WERI-Rb-1 (cell line): ENCODE measurements around the gene SP3.

ENCODE experiments used
- DNase-seq: peaks from one replicate; pipeline ENCODE4 v3.0.0-alpha.2; 2020
- H3K27ac ChIP-seq: fragments of 250-450 bp; sonication (Bioruptor Pico); 2 replicates; pipeline ENCODE4 v1.5.1; 2020; ENCODE audit warnings: mild to moderate bottlenecking, moderate library complexity
- H3K27me3 ChIP-seq: fragments of 250-450 bp; sonication (Bioruptor Pico); 2 replicates; pipeline ENCODE4 v1.5.1; 2021; ENCODE audit warnings: mild to moderate bottlenecking, low read depth, moderate library complexity; ENCODE audit not compliant: insufficient read depth, severe bottlenecking
- H3K36me3 ChIP-seq: fragments of 250-450 bp; sonication (Bioruptor Pico); 2 replicates; pipeline ENCODE4 v1.5.1; 2020; ENCODE audit warnings: mild to moderate bottlenecking, moderate library complexity
- H3K4me3 ChIP-seq: 2 replicates; pipeline ENCODE4 v1.5.1; 2011; ENCODE audit warnings: low read depth, mild to moderate bottlenecking, control low read depth, low read length
- H3K9me3 ChIP-seq: fragments of 250-450 bp; sonication (Bioruptor Pico); 2 replicates; pipeline ENCODE4 v1.5.1; 2021; ENCODE audit warnings: mild to moderate bottlenecking, moderate library complexity; ENCODE audit not compliant: severe bottlenecking
- TF ChIP-seq, protein P1 (sequence below): IDR thresholded peaks from 2 replicates; pipeline ENCODE4 v1.5.1; 2011; ENCODE audit warnings: low read depth, mild to moderate bottlenecking, control low read depth, inconsistent platforms, low read length

Gene SP3

DNA sequence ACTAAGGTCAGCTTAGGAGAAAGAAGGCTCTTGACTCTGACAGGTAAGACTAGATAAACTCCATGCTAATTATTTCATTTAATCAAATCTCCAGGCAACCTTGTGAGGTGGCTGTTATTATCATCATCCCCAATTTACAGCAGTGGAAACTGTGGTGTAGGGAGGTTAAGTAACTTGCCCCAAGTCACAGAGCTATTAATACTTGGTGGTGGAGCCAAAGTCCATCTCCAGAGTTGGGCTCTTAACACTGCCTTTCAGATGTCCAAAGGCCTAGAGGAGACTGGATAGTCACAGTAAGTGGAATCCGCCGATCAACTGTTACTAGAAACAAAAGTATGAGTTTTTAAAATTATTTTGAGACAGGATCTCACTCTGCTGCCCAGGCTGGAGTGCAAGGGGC lies 46.6 kb upstream of the SP3 start:
- no peaks in the 10 kb centered on the region for H3K27me3 ChIP-seq
- no peaks in the 10 kb centered on the region for H3K36me3 ChIP-seq
- TF ChIP-seq, protein P1, sequence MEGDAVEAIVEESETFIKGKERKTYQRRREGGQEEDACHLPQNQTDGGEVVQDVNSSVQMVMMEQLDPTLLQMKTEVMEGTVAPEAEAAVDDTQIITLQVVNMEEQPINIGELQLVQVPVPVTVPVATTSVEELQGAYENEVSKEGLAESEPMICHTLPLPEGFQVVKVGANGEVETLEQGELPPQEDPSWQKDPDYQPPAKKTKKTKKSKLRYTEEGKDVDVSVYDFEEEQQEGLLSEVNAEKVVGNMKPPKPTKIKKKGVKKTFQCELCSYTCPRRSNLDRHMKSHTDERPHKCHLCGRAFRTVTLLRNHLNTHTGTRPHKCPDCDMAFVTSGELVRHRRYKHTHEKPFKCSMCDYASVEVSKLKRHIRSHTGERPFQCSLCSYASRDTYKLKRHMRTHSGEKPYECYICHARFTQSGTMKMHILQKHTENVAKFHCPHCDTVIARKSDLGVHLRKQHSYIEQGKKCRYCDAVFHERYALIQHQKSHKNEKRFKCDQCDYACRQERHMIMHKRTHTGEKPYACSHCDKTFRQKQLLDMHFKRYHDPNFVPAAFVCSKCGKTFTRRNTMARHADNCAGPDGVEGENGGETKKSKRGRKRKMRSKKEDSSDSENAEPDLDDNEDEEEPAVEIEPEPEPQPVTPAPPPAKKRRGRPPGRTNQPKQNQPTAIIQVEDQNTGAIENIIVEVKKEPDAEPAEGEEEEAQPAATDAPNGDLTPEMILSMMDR: no peak
- no peak overlapping the region for H3K4me3 ChIP-seq
- H3K27ac ChIP-seq: no peak overlapping the region
- DNase-seq: no peak
- no peaks in the 10 kb centered on the region for H3K9me3 ChIP-seq

DNA sequence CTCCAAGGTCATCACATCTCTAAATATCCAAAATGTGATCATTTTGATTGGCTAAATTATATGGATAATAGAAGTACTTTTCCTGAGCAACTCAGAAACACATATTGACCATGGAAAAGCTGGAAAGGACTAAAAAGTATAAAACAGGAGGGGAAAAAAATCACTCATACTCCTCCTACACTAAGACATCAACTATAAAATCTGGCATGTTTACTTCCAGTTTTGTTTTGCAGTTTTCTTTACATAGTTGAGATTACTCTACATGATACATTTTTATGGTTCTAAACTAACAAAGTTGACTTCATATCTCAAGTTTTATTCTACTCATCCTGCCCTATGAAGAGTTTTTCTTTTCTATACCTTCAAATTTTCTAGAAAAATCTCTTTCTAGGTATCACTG lies 46.0 kb upstream of the SP3 start:
- Histone ChIP-seq H3K27ac (no peak overlapping the region), H3K9me3 (no peaks in the 10 kb centered on the region), H3K4me3 (no peak overlapping the region), H3K36me3 (no peaks in the 10 kb centered on the region), H3K27me3 (no peaks in the 10 kb centered on the region)
- TF ChIP-seq, protein P1: no peak
- no peak for DNase-seq

DNA sequence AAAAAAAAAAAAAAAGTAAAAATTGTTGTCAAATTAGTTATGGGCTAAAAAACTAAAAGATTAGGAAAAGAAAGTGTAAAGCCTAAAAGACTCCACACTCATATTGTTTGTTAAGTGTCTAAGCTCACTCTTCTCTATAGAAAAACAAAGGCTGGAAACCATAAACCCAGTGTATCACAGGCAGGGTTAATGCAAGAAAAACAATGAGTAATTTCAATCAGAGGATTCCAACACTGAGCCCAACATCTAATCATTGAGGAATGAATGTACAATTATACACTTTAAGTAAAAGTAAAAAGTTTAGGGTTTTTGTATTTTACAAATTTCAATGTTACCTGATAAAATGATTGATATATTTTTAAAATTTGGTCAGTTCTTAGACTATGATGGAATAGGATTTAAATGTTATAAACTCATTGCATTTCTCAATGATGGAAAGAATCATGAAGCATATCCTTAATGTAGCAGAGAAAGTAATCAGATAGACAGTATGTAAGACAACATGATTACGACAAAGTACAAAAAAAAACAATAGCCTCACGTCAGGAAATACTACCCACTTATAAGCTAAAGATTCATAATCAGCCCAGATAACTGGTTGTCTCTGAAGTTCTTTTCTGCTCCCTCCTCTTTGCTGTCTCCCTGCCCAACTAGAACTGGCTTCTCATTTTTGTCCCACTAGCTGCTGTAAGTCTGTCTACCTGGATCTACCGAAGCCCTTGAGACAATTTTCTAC lies 44.5 kb upstream of the SP3 start:
- Histone ChIP-seq H3K36me3 (no peaks in the 10 kb centered on the region), H3K27ac (no peak overlapping the region), H3K4me3 (no peak overlapping the region), H3K9me3 (no peaks in the 10 kb centered on the region), H3K27me3 (no peaks in the 10 kb centered on the region)
- DNase-seq: no peak
- TF ChIP-seq, protein P1: no peak

DNA sequence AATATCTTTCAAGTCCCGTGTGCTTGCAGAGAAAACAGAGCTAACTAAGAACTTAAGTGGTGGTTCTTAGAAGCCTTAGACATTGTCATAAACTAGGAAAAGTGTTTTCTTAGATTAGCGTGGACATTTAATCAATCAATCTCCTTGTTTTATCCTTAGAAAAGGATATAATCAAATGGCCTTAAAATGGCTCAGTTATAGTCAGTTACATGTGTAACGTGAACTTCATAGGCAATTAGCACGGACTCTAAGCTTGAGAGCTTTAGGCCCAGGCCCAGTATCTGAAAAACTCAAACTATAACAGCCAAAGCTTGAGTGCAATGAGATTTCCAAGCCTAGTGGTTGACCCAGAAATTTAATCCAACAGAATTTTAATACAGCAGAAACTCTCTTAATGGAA lies 43.5 kb upstream of the SP3 start:
- no peak for DNase-seq
- H3K27me3 ChIP-seq: no peaks in the 10 kb centered on the region
- H3K36me3 ChIP-seq: no peaks in the 10 kb centered on the region
- H3K9me3 ChIP-seq: no peaks in the 10 kb centered on the region
- no peak overlapping the region for H3K27ac ChIP-seq
- TF ChIP-seq, protein P1: no peak
- no peak overlapping the region for H3K4me3 ChIP-seq

DNA sequence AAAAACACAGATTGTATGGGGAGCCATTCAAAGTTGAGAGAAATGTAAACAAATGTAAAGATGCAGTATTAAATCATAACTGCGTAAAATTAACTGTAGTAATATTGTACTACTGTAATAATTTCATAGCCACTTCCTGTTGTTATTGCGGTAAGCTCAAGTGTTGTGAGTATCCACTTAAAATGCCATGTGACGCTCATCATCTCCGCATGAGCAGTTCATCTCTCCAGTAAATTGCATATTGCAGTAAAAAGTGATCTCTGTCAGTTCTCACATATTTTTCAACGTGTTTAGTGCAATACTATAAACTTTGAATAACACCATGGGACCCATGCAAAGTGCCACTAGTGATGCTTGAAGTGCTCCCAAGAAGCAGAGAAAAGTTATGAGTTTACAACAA lies 41.8 kb upstream of the SP3 start:
- TF ChIP-seq, protein P1: no peak
- Histone ChIP-seq H3K36me3 (no peaks in the 10 kb centered on the region), H3K27ac (no peak overlapping the region), H3K9me3 (no peaks in the 10 kb centered on the region), H3K4me3 (no peak overlapping the region), H3K27me3 (no peaks in the 10 kb centered on the region)
- DNase-seq: no peak

DNA sequence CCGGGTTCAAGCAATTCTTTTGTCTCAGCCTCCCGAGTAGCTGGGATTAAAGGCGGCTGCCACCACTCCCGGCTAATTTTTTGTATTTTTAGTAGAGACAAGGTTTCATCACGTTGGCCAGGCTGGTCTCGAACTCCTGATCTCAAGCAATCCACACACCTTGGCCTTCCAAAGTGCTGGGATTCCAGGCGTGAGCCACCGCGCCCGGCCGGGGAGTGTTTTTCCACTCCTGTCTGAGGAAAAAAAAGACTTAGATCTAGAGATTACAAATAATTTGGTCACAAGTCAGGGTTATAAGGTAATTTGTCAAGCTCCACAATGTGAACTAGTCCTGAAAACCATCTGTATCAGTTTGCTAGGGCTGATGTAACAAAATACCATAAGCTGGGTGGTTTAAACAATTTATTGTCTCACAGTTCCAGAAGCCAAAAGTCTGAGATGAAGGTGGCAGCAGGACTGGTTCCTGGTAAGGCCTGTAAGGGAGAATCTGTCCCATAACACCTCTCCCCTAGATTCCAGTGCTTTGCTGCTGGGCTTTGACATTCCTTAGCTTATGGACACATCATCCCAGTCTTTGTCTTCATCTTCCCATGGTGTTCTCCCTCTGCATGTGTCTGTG lies 40.7 kb upstream of the SP3 start:
- Histone ChIP-seq H3K27me3 (no peaks in the 10 kb centered on the region), H3K27ac (no peak overlapping the region), H3K4me3 (no peak overlapping the region), H3K9me3 (no peaks in the 10 kb centered on the region), H3K36me3 (no peaks in the 10 kb centered on the region)
- TF ChIP-seq, protein P1: no peak
- DNase-seq: no peak
